OCI-LY1 (cell line): ENCODE data around the gene LYPD8.

Source experiments
- H2AFZ ChIP-seq: fragments of 200-600 bp; sonication (generic), shearing (Covaris generic); 2 replicates; pipeline ENCODE4 v1.6.0; 2014; ENCODE audit warnings: antibody characterized with exemption, mild to moderate bottlenecking, low read length
- H3F3A ChIP-seq: fragments of 200-600 bp; sonication (generic), shearing (Covaris generic); 2 replicates; pipeline ENCODE4 v1.6.0; 2014; ENCODE audit warnings: mild to moderate bottlenecking, antibody characterized with exemption, low read length, moderate library complexity; ENCODE audit not compliant: insufficient read depth
- H3K27ac ChIP-seq: fragments of 200-600 bp; sonication (generic); 2 replicates; pipeline ENCODE4 v1.5.1; 2014; ENCODE audit warnings: low read length, mixed run types, mild to moderate bottlenecking, low read depth; ENCODE audit not compliant: poor library complexity, severe bottlenecking
- H3K27me3 ChIP-seq: fragments of 200-600 bp; sonication (generic); 2 replicates; pipeline ENCODE4 v1.6.0; 2014; ENCODE audit warnings: antibody characterized with exemption, mild to moderate bottlenecking, low read length, moderate library complexity; ENCODE audit not compliant: insufficient read depth
- H3K36me3 ChIP-seq: fragments of 200-600 bp; sonication (generic); 2 replicates; pipeline ENCODE4 v1.6.1; 2014; ENCODE audit warnings: mild to moderate bottlenecking, antibody characterized with exemption, low read length, moderate library complexity, mixed read lengths; ENCODE audit not compliant: insufficient read depth
- H3K4me1 ChIP-seq: fragments of 200-600 bp; sonication (generic); 2 replicates; pipeline ENCODE4 v1.5.1; 2014; ENCODE audit warnings: mild to moderate bottlenecking, low read length, moderate library complexity; ENCODE audit not compliant: insufficient read depth, severe bottlenecking
- H3K4me2 ChIP-seq: fragments of 200-600 bp; sonication (generic), shearing (Covaris generic); 2 replicates; pipeline ENCODE4 v1.6.1; 2014; ENCODE audit warnings: low read length
- H3K4me3 ChIP-seq: fragments of 200-600 bp; sonication (generic); 2 replicates; pipeline ENCODE4 v1.5.1; 2014; ENCODE audit warnings: low read length, low read depth, mild to moderate bottlenecking, mixed read lengths; ENCODE audit not compliant: poor library complexity, severe bottlenecking
- H3K79me2 ChIP-seq: fragments of 200-600 bp; shearing (Covaris generic); 2 replicates; pipeline ENCODE4 v1.6.1; 2016; ENCODE audit warnings: mixed run types, low read length, mixed read lengths; ENCODE audit not compliant: insufficient read depth
- H3K9ac ChIP-seq: fragments of 200-600 bp; sonication (generic), shearing (Covaris generic); 2 replicates; pipeline ENCODE4 v1.6.1; 2014; ENCODE audit warnings: mild to moderate bottlenecking, low read length, mixed read lengths
- H3K9me2 ChIP-seq: fragments of 200-600 bp; sonication (generic), shearing (Covaris generic); 2 replicates; pipeline ENCODE4 v1.6.1; 2014; ENCODE audit warnings: low read depth, mild to moderate bottlenecking, low read length, mixed read lengths
- H3K9me3 ChIP-seq: fragments of 200-600 bp; shearing (Covaris generic); 2 replicates; pipeline ENCODE4 v1.6.1; 2014; ENCODE audit warnings: low read length, mixed read lengths
- H4K20me1 ChIP-seq: fragments of 200-600 bp; sonication (generic), shearing (Covaris generic); 2 replicates; pipeline ENCODE4 v1.6.0; 2016; ENCODE audit warnings: mild to moderate bottlenecking, low read length; ENCODE audit not compliant: insufficient read depth
- CTCF ChIP-seq: fragments of 200-600 bp; sonication (generic), shearing (Covaris generic); IDR thresholded peaks from 2 replicates; pipeline ENCODE4 v1.5.1; 2017; ENCODE audit warnings: mild to moderate bottlenecking, antibody characterized with exemption, low read length, moderate library complexity, mixed read lengths
- EZH2 ChIP-seq: fragments of 200-600 bp; sonication (generic), shearing (Covaris generic); IDR thresholded peaks from 2 replicates; pipeline ENCODE4 v1.8.0; 2017; ENCODE audit warnings: borderline replicate concordance, mixed run types, mild to moderate bottlenecking, antibody characterized with exemption, low read length, moderate library complexity, mixed read lengths

LYPD8 gene

GRCh38 chr1:248751142-248751541 is 4.4 kb downstream of the LYPD8 start:
- Histone ChIP-seq H3K27ac (no peak overlapping the region), H4K20me1 (no peaks in the 10 kb centered on the region), H3K9me3 (no peaks in the 10 kb centered on the region), H3F3A (no peaks in the 10 kb centered on the region), H2AFZ (no peak overlapping the region), H3K4me3 (no peak overlapping the region), H3K36me3 (no peaks in the 10 kb centered on the region), H3K79me2 (no peaks in the 10 kb centered on the region), H3K9me2 (no peaks in the 10 kb centered on the region), H3K9ac (no peak overlapping the region), H3K27me3 (no peaks in the 10 kb centered on the region), H3K4me2 (no peak overlapping the region), H3K4me1 (no peaks in the 10 kb centered on the region)
- TF ChIP-seq CTCF, result no peak
- no peak for TF ChIP-seq EZH2

GRCh38 chr1:248750496-248750895 is 5.1 kb downstream of the LYPD8 start:
- H3K9ac ChIP-seq, result no peak overlapping the region
- no peaks in the 10 kb centered on the region for H3K79me2 ChIP-seq
- H3K27me3 ChIP-seq, result no peaks in the 10 kb centered on the region
- H3K9me3 ChIP-seq, result no peaks in the 10 kb centered on the region
- H3K36me3 ChIP-seq, result no peaks in the 10 kb centered on the region
- no peak overlapping the region for H3K4me2 ChIP-seq
- H3F3A ChIP-seq, result no peaks in the 10 kb centered on the region
- no peak for TF ChIP-seq EZH2
- TF ChIP-seq CTCF, result no peak
- H3K27ac ChIP-seq, result no peak overlapping the region
- H4K20me1 ChIP-seq, result no peaks in the 10 kb centered on the region
- H3K9me2 ChIP-seq, result no peaks in the 10 kb centered on the region
- no peak overlapping the region for H2AFZ ChIP-seq
- H3K4me3 ChIP-seq, result no peak overlapping the region
- H3K4me1 ChIP-seq, result no peaks in the 10 kb centered on the region

GRCh38 chr1:248748211-248748610 is 7.3 kb downstream of the LYPD8 start:
- no peaks in the 10 kb centered on the region for H3K79me2 ChIP-seq
- H3K4me1 ChIP-seq, result no peaks in the 10 kb centered on the region
- H3K9ac ChIP-seq, result no peak overlapping the region
- no peak overlapping the region for H3K4me3 ChIP-seq
- H3K27ac ChIP-seq, result no peak overlapping the region
- H3K36me3 ChIP-seq, result no peaks in the 10 kb centered on the region
- no peak for TF ChIP-seq EZH2
- no peaks in the 10 kb centered on the region for H4K20me1 ChIP-seq
- H3F3A ChIP-seq, result no peaks in the 10 kb centered on the region
- no peak overlapping the region for H3K4me2 ChIP-seq
- no peaks in the 10 kb centered on the region for H3K9me3 ChIP-seq
- no peaks in the 10 kb centered on the region for H3K27me3 ChIP-seq
- H3K9me2 ChIP-seq, result no peaks in the 10 kb centered on the region
- no peak overlapping the region for H2AFZ ChIP-seq

GRCh38 chr1:248740876-248741275 is 14.7 kb downstream of the LYPD8 start:
- no peaks in the 10 kb centered on the region for H3K79me2 ChIP-seq
- no peak for TF ChIP-seq CTCF
- no peak for TF ChIP-seq EZH2
- no peaks in the 10 kb centered on the region for H3F3A ChIP-seq
- no peaks in the 10 kb centered on the region for H4K20me1 ChIP-seq
- no peak overlapping the region for H3K4me3 ChIP-seq
- H3K4me2 ChIP-seq, result no peak overlapping the region
- no peaks in the 10 kb centered on the region for H3K9me2 ChIP-seq
- H2AFZ ChIP-seq, result no peak overlapping the region
- no peaks in the 10 kb centered on the region for H3K9me3 ChIP-seq
- H3K9ac ChIP-seq, result no peak overlapping the region
- no peak overlapping the region for H3K27ac ChIP-seq
- no peaks in the 10 kb centered on the region; the same call in 1 of the 2 replicates for H3K27me3 ChIP-seq
- H3K36me3 ChIP-seq, result no peaks in the 10 kb centered on the region
- H3K4me1 ChIP-seq, result no peaks in the 10 kb centered on the region
